Measurements from ENCODE around the gene SMARCD3. TPM values are rescaled to one million over a fixed set of nuclear protein-coding genes. Genes with fewer than 3 reads are reported as not detected.

Gene SMARCD3
- total RNA-seq, 4 donors from 2014 or later, result 21.3 to 80.7 (median 43.3) TPM

GRCh38 chr7:151281686-151282085 is 33.2 kb upstream of the SMARCD3 start:
- H3K27ac ChIP-seq, result no peak overlapping the region
- intact Hi-C loops (cut with DNase I; ENCODE audit: low total_unique reads), result no loop called here
- H3K36me3 ChIP-seq, result no peaks in the 10 kb centered on the region
- H3K4me3 ChIP-seq, result no peak overlapping the region
- no peaks in the 10 kb centered on the region for H3K9me3 ChIP-seq
- no peak for DNase-seq
- H3K27me3 ChIP-seq, result no peaks in the 10 kb centered on the region
- peaks cover 0 to 5% of the 10 kb centered on the region in 2 donors for H3K4me1 ChIP-seq
- no peak for TF ChIP-seq POLR2A (IDR thresholded peaks at IDR 0.05)

GRCh38 chr7:151280388-151281019 is 32.0 kb upstream of the SMARCD3 start:
- H3K9me3 ChIP-seq, result no peaks in the 10 kb centered on the region
- no peaks in the 10 kb centered on the region for H3K36me3 ChIP-seq
- intact Hi-C loops (cut with DNase I; ENCODE audit: low total_unique reads), result no loop called here
- H3K27ac ChIP-seq, result no peak overlapping the region
- no peak for DNase-seq
- no peak overlapping the region for H3K4me3 ChIP-seq
- H3K4me1 ChIP-seq, result peaks cover 0 to 5% of the 10 kb centered on the region in 2 donors
- H3K27me3 ChIP-seq, result no peaks in the 10 kb centered on the region
- TF ChIP-seq POLR2A (IDR thresholded peaks at IDR 0.05), result no peak
- TF ChIP-seq CTCF (IDR thresholded peaks at IDR 0.05), result no peak

DNA sequence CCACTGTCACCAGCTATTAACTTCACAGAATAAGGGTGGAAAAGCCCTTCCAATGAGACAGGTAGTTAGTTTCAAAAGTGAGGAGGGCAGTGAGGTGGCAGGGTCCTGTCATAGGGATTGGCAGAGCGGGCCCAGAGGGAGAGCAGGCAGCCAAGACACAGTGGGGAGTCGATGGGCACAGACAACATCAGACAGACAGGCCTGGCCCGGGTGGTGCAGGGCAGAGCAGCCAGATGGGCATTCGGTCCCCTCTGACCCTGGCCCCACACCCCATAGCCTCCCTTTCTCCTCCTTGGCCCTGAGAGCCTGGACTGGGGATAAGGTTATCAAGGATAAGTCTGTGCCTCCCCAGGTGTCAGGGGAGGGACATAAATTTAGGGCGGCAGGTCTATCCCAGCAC is 31.4 kb upstream of the SMARCD3 start:
- Histone ChIP-seq H3K4me3 (no peak overlapping the region), H3K9me3 (no peaks in the 10 kb centered on the region), H3K4me1 (peaks cover 0 to 5% of the 10 kb centered on the region in 2 donors), H3K36me3 (no peaks in the 10 kb centered on the region), H3K27me3 (no peaks in the 10 kb centered on the region), H3K27ac (no peak overlapping the region)
- TF ChIP-seq CTCF (IDR thresholded peaks at IDR 0.05) (no peak), POLR2A (IDR thresholded peaks at IDR 0.05) (no peak)
- intact Hi-C loops (cut with DNase I; ENCODE audit: low total_unique reads), result no loop called here
- DNase-seq, result no peak

GRCh38 chr7:151278949-151279348 is 30.5 kb upstream of the SMARCD3 start:
- Histone ChIP-seq H3K27me3 (no peaks in the 10 kb centered on the region), H3K4me1 (peaks cover 0 to 5% of the 10 kb centered on the region in 2 donors), H3K4me3 (no peak overlapping the region), H3K27ac (no peak overlapping the region), H3K9me3 (no peaks in the 10 kb centered on the region), H3K36me3 (no peaks in the 10 kb centered on the region)
- DNase-seq, result no peak
- TF ChIP-seq CTCF (IDR thresholded peaks at IDR 0.05), result no peak
- TF ChIP-seq POLR2A (IDR thresholded peaks at IDR 0.05), result no peak
- intact Hi-C loops (cut with DNase I; ENCODE audit: low total_unique reads), result no loop called here

- no peak for DNase-seq
- Histone ChIP-seq H3K9me3 (no peaks in the 10 kb centered on the region), H3K4me1 (peaks cover 0 to 5% of the 10 kb centered on the region in 2 donors), H3K36me3 (no peaks in the 10 kb centered on the region), H3K4me3 (peak overlapping the region in 1 of 2 donors; percentile 46), H3K27ac (no peak overlapping the region), H3K27me3 (no peaks in the 10 kb centered on the region)
- intact Hi-C loops (cut with DNase I; ENCODE audit: low total_unique reads), result no loop called here
- TF ChIP-seq CTCF (IDR thresholded peaks at IDR 0.05), result no peak
- TF ChIP-seq POLR2A (IDR thresholded peaks at IDR 0.05), result no peak
Measured at GRCh38 chr7:151277631-151278030, 29.1 kb upstream of the SMARCD3 start.

Measured in uterus (tissue), 4 donors.